H9 (cell line): ENCODE measurements around the gene MMP23B. TPM values are rescaled to one million over a fixed set of nuclear protein-coding genes. Genes with fewer than 3 reads are reported as not detected.

ENCODE experiments used
- DNase-seq: peaks from one replicate; pipeline ENCODE4 v3.0.0-alpha.2; 2017
- H2AFZ ChIP-seq: one replicate; pipeline ENCODE4 v1.6.1; 2013; ENCODE audit warnings: mild to moderate bottlenecking, low read length, control low read depth, moderate library complexity
- H2AK5ac ChIP-seq: 2 replicates; pipeline ENCODE4 v1.6.1; 2013; ENCODE audit warnings: low read length, control low read depth, mixed read lengths; ENCODE audit not compliant: insufficient read length
- H2BK120ac ChIP-seq: one replicate; pipeline ENCODE4 v1.6.1; 2013; ENCODE audit warnings: low read depth, mild to moderate bottlenecking, low read length, control low read depth, inconsistent platforms; ENCODE audit not compliant: poor library complexity, severe bottlenecking
- H2BK12ac ChIP-seq: 2 replicates; pipeline ENCODE4 v1.6.1; 2013; ENCODE audit warnings: low read length, control low read depth, mixed read lengths, low read depth; ENCODE audit not compliant: insufficient read length
- H2BK15ac ChIP-seq: 2 replicates; pipeline ENCODE4 v1.6.1; 2013; ENCODE audit warnings: low read depth, low read length, control low read depth
- H2BK20ac ChIP-seq: one replicate; pipeline ENCODE4 v1.6.1; 2013; ENCODE audit warnings: low read depth, mild to moderate bottlenecking, low read length, control low read depth, inconsistent platforms; ENCODE audit not compliant: poor library complexity, severe bottlenecking
- H2BK5ac ChIP-seq: 2 replicates; pipeline ENCODE4 v1.6.1; 2013; ENCODE audit warnings: low read length, control low read depth, mixed read lengths; ENCODE audit not compliant: insufficient read length
- H3K14ac ChIP-seq: 2 replicates; pipeline ENCODE4 v1.6.1; 2013; ENCODE audit warnings: low read length, control low read depth; ENCODE audit not compliant: insufficient read depth
- H3K18ac ChIP-seq: 2 replicates; pipeline ENCODE4 v1.6.1; 2013; ENCODE audit warnings: low read depth, mild to moderate bottlenecking, mixed read lengths, low read length, control low read depth; ENCODE audit not compliant: insufficient read length
- H3K23ac ChIP-seq: 2 replicates; pipeline ENCODE4 v1.6.1; 2013; ENCODE audit warnings: low read length, control low read depth, mixed read lengths, low read depth; ENCODE audit not compliant: insufficient read length
- H3K23me2 ChIP-seq: 2 replicates; pipeline ENCODE4 v1.6.1; 2013; ENCODE audit warnings: low read depth, mild to moderate bottlenecking, mixed read lengths, low read length, control low read depth; ENCODE audit not compliant: insufficient read length, poor library complexity, severe bottlenecking
- H3K27ac ChIP-seq: 2 replicates; pipeline ENCODE4 v1.5.1; 2013; ENCODE audit warnings: low read length, control low read depth, mixed read lengths, low read depth; ENCODE audit not compliant: insufficient read length
- H3K27me3 ChIP-seq: 2 replicates; pipeline ENCODE4 v1.6.1; 2013; ENCODE audit warnings: low read length, control low read depth, inconsistent platforms; ENCODE audit not compliant: insufficient read depth
- H3K4ac ChIP-seq: 2 replicates; pipeline ENCODE4 v1.6.1; 2013; ENCODE audit warnings: low read depth, mild to moderate bottlenecking, control low read depth, inconsistent platforms, low read length, moderate library complexity
- H3K4me1 ChIP-seq: 2 replicates; pipeline ENCODE4 v1.6.1; 2013; ENCODE audit warnings: low read length, control low read depth, inconsistent platforms; ENCODE audit not compliant: insufficient read depth
- H3K4me2 ChIP-seq: 2 replicates; pipeline ENCODE4 v1.6.1; 2013; ENCODE audit warnings: low read length, control low read depth, mixed read lengths; ENCODE audit not compliant: insufficient read length, insufficient read depth
- H3K56ac ChIP-seq: 2 replicates; pipeline ENCODE4 v1.6.1; 2013; ENCODE audit warnings: low read depth, mild to moderate bottlenecking, mixed read lengths, low read length, control low read depth; ENCODE audit not compliant: insufficient read length
- H3K79me1 ChIP-seq: 2 replicates; pipeline ENCODE4 v1.6.1; 2013; ENCODE audit warnings: low read depth, mild to moderate bottlenecking, moderate library complexity, low read length, control low read depth, inconsistent platforms; ENCODE audit not compliant: insufficient read depth, poor library complexity, severe bottlenecking
- H3K79me2 ChIP-seq: 2 replicates; pipeline ENCODE4 v1.6.1; 2013; ENCODE audit warnings: low read length, control low read depth, inconsistent platforms; ENCODE audit not compliant: insufficient read depth
- H3K9ac ChIP-seq: 2 replicates; pipeline ENCODE4 v1.6.1; 2013; ENCODE audit warnings: low read length, control low read depth, mixed read lengths; ENCODE audit not compliant: insufficient read length; ENCODE audit errors: extremely low read depth
- H3K9me3 ChIP-seq: one replicate; pipeline ENCODE4 v1.6.1; 2013; ENCODE audit warnings: low read depth, low read length, inconsistent platforms; ENCODE audit not compliant: control insufficient read depth
- H3T11ph ChIP-seq: one replicate; pipeline ENCODE4 v1.6.1; 2013; ENCODE audit warnings: mild to moderate bottlenecking, low read length, control low read depth, inconsistent platforms
- H4K20me1 ChIP-seq: one replicate; pipeline ENCODE4 v1.6.1; 2013; ENCODE audit not compliant: control insufficient read depth, insufficient read length, insufficient read depth
- H4K5ac ChIP-seq: 2 replicates; pipeline ENCODE4 v1.6.1; 2013; ENCODE audit warnings: low read depth, mild to moderate bottlenecking, mixed read lengths, low read length, control low read depth; ENCODE audit not compliant: insufficient read length
- H4K8ac ChIP-seq: replicated peaks from 2 replicates; pipeline ENCODE4 v1.6.1; 2013; ENCODE audit warnings: low read length, control low read depth, mixed read lengths, low read depth; ENCODE audit not compliant: insufficient read length
- H4K91ac ChIP-seq: 2 replicates; pipeline ENCODE4 v1.6.1; 2013; ENCODE audit warnings: low read depth, mild to moderate bottlenecking, moderate library complexity, mixed read lengths, low read length, control low read depth; ENCODE audit not compliant: insufficient read length
- H3K27ac Mint-ChIP-seq, 3 experiments: 2 replicates in 2 of 3; 3 replicates in 1 of 3; pipeline ENCODE4 v1.8.0; 2020 to 2021; ENCODE audit warnings: mixed read lengths in 3 of 3, mild to moderate bottlenecking in 1 of 3, moderate library complexity in 1 of 3
- H3K27me3 Mint-ChIP-seq: 2 replicates; pipeline ENCODE4 v1.8.0; 2021; ENCODE audit warnings: low read depth, mild to moderate bottlenecking, moderate library complexity, mixed read lengths
- H3K36me3 Mint-ChIP-seq, 3 experiments: 2 replicates in 2 of 3; 3 replicates in 1 of 3; pipeline ENCODE4 v1.8.0; 2020 to 2021; ENCODE audit warnings: low read depth in 3 of 3, mixed read lengths in 3 of 3; ENCODE audit not compliant: insufficient read depth in 1 of 3
- H3K4me1 Mint-ChIP-seq, 2 experiments: 2 replicates each; pipeline ENCODE4 v1.8.0; 2020; ENCODE audit warnings: mixed read lengths in 2 of 2
- H3K4me3 Mint-ChIP-seq, 2 experiments: 2 replicates in 1 of 2; 3 replicates in 1 of 2; pipeline ENCODE4 v1.8.0; 2020 to 2021; ENCODE audit warnings: mild to moderate bottlenecking in 2 of 2, mixed read lengths in 2 of 2, moderate library complexity in 1 of 2
- H3K9me3 Mint-ChIP-seq, 2 experiments: 2 replicates in 1 of 2; 3 replicates in 1 of 2; pipeline ENCODE4 v1.8.0; 2020; ENCODE audit warnings: mild to moderate bottlenecking in 2 of 2, mixed read lengths in 2 of 2, moderate library complexity in 1 of 2
- WGBS: extraction: QIAGEN DNeasy Blood & Tissue Kit; methylation state at CpG from one replicate; pipeline ENCODE4 v1.1.7; 2013; ENCODE audit warnings: missing lambda C conversion rate, low lambda C conversion rate, mixed read lengths; ENCODE audit not compliant: insufficient read length; ENCODE audit errors: extremely low coverage; 5-methylcytosine and 5-hydroxymethylcytosine counted together
- total RNA-seq: library from RNA; stranded (reverse); gene quantifications from 2 replicates; pipeline ENCODE4 v1.2.1, GENCODE V29; 2021
- TF ChIP-seq, protein P1 (sequence below): fragments of 200-600 bp; sonication (generic); conservative IDR thresholded peaks from 3 replicates; pipeline ENCODE4 v1.8.0; 2021; ENCODE audit warnings: antibody characterized with exemption, mild to moderate bottlenecking

The MMP23B gene
- total RNA-seq, 1 experiment from 2014 or later: 12.5 TPM

DNA sequence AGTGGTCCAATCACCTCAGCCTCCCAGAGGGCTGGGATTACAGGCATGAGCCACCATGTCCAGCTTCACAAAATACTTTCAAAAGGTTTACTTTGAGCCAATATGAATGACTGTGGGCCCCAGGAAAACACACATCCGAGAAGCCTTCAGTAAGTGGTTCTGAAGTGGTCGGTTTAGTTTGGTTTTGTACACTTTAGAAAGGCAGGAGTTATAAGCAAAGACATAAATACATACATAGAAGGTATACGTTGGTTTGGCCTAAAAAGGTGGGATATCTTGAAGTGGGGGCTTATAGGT is 19.9 kb upstream of the MMP23B start:
- no peak for DNase-seq

More for the DNA sequence above, 19.9 kb upstream of the MMP23B start:
- no peak overlapping the region for H2BK12ac ChIP-seq
- Mint-ChIP-seq H3K4me1 (peaks cover 16 to 19% of the 10 kb centered on the region in 2 experiments), H3K9me3 (no peaks in the 10 kb centered on the region; a peak in 1 of 5 replicates), H3K36me3 (peaks cover 0 to 7% (median 0%) of the 10 kb centered on the region in 3 experiments; a peak in 2 of 7 replicates), H3K27me3 (peaks cover 3% of the 10 kb centered on the region), H3K4me3 (no peak overlapping the region), H3K27ac (no peak overlapping the region)
- peaks cover 15% of the 10 kb centered on the region for H3K23me2 ChIP-seq
- no peak overlapping the region for H2BK5ac ChIP-seq
- H3T11ph ChIP-seq: no peak overlapping the region
- H3K9ac ChIP-seq: no peak overlapping the region
- H3K18ac ChIP-seq: no peak overlapping the region
- H3K23ac ChIP-seq: no peak overlapping the region
- no peak overlapping the region for H3K56ac ChIP-seq
- no peak overlapping the region for H2BK15ac ChIP-seq
- H3K4me2 ChIP-seq: no peak overlapping the region
- H3K79me2 ChIP-seq: no peaks in the 10 kb centered on the region
- peaks cover 5% of the 10 kb centered on the region; the same call in 1 of the 2 replicates for H3K4me1 ChIP-seq
- H3K14ac ChIP-seq: no peak overlapping the region
- WGBS: no CpG with 5 or more reads among the region's 3 CpGs
- no peak overlapping the region for H4K5ac ChIP-seq
- no peak overlapping the region for H2BK120ac ChIP-seq
- no peak overlapping the region for H3K27ac ChIP-seq
- no peak overlapping the region for H4K91ac ChIP-seq
- H2AK5ac ChIP-seq: no peak overlapping the region
- H3K27me3 ChIP-seq: no peaks in the 10 kb centered on the region
- H3K4ac ChIP-seq: no peak overlapping the region
- H4K8ac ChIP-seq: no peak overlapping the region
- H3K9me3 ChIP-seq: no peaks in the 10 kb centered on the region
- no peaks in the 10 kb centered on the region for H4K20me1 ChIP-seq
- TF ChIP-seq, protein P1, sequence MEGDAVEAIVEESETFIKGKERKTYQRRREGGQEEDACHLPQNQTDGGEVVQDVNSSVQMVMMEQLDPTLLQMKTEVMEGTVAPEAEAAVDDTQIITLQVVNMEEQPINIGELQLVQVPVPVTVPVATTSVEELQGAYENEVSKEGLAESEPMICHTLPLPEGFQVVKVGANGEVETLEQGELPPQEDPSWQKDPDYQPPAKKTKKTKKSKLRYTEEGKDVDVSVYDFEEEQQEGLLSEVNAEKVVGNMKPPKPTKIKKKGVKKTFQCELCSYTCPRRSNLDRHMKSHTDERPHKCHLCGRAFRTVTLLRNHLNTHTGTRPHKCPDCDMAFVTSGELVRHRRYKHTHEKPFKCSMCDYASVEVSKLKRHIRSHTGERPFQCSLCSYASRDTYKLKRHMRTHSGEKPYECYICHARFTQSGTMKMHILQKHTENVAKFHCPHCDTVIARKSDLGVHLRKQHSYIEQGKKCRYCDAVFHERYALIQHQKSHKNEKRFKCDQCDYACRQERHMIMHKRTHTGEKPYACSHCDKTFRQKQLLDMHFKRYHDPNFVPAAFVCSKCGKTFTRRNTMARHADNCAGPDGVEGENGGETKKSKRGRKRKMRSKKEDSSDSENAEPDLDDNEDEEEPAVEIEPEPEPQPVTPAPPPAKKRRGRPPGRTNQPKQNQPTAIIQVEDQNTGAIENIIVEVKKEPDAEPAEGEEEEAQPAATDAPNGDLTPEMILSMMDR: no peak
- H2AFZ ChIP-seq: no peak overlapping the region
- no peaks in the 10 kb centered on the region for H3K79me1 ChIP-seq
- H2BK20ac ChIP-seq: no peak overlapping the region
